ENCODE measurements around the gene GPR3. TPM values are rescaled to one million over a fixed set of nuclear protein-coding genes. Genes with fewer than 3 reads are reported as not detected.
"Not testable (repeated sequence)": the region's sequence is repeated elsewhere in the genome, so short reads cannot be mapped to it uniquely, and the experiment has no call there.

Gene GPR3
- total and polyA plus RNA-seq, 2 experiments from 2014 or later = 1.9 to 2.8 TPM

DNA sequence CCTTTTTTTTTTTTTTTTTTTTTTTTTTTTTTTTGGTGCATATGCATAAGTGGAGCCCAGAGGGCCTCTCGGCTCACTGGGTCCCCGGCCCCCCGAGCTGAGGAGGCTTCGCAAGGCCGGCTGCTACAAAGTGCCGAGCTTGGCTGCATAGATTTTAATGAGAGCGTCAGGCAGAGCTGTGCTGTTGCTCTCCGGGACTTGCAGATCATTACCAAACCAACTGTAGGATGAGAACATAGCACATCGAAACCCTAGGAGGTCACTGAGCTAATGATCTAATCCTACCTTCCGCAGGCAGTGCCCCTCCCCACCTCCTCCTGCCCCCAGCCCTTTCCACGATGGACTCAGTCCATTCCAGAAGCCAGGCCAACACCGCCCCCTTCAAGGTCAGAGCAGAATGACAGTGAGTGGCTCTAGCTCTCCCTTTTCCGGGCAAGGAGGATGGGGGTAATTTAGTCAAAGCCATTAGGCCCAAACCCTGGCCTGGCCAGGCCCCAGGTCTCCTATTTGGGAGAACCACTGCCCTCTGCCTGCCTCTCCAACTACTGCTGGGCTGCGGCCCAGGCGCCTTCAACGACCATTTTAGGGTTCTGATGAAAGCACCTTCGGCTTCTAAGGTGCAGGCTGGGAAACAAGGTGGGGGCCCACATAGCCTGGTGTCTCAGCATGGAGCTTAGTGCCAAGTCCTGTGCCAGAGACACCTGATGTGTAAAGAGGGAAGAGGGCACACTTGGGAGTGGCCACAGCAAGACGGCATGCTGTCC, 13.4 kb downstream of the GPR3 start:
- peaks cover 20% of the 10 kb centered on the region for H3K36me3 ChIP-seq
- H3K27ac ChIP-seq = peak overlapping the region; percentile 88
- peaks cover 19% of the 10 kb centered on the region for H3K4me1 ChIP-seq (ENCODE audit: low read depth)
- H3K9me3 ChIP-seq (ENCODE audit: low read depth); H3K27me3 ChIP-seq; DNase-seq (ENCODE audit: low read depth in 1 of 2, low spot score in 1 of 2); H3K4me3 ChIP-seq: not testable (repeated sequence)
- TF ChIP-seq, protein P1, sequence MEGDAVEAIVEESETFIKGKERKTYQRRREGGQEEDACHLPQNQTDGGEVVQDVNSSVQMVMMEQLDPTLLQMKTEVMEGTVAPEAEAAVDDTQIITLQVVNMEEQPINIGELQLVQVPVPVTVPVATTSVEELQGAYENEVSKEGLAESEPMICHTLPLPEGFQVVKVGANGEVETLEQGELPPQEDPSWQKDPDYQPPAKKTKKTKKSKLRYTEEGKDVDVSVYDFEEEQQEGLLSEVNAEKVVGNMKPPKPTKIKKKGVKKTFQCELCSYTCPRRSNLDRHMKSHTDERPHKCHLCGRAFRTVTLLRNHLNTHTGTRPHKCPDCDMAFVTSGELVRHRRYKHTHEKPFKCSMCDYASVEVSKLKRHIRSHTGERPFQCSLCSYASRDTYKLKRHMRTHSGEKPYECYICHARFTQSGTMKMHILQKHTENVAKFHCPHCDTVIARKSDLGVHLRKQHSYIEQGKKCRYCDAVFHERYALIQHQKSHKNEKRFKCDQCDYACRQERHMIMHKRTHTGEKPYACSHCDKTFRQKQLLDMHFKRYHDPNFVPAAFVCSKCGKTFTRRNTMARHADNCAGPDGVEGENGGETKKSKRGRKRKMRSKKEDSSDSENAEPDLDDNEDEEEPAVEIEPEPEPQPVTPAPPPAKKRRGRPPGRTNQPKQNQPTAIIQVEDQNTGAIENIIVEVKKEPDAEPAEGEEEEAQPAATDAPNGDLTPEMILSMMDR (IDR thresholded peaks at IDR 0.05; ENCODE audit: low read depth, low read length) = peak; percentile 8

DNA sequence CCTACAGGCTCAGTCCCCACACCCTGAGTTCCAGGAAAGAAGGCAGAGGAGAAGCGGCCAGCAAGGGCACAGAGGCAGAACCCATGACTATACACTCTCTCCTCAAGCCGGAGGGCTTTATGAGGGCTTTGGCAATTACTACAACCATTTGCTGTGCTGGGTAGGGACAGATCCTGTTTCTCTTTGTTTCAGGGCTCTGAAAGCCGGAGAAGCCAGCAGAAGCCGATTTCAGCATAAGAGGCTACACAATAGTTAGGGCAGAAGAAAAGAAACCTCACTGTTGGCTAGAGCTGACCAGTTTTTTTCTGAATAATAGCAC, 13.9 kb downstream of the GPR3 start:
- peaks cover 19% of the 10 kb centered on the region for H3K4me1 ChIP-seq (ENCODE audit: low read depth)
- no peaks in the 10 kb centered on the region for H3K9me3 ChIP-seq (ENCODE audit: low read depth)
- no peaks in the 10 kb centered on the region for H3K27me3 ChIP-seq
- H3K27ac ChIP-seq = peak overlapping the region; percentile 88
- TF ChIP-seq, protein P1 (IDR thresholded peaks at IDR 0.05; ENCODE audit: low read depth, low read length) = no peak
- DNase-seq (ENCODE audit: low read depth in 1 of 2, low spot score in 1 of 2) = no peak
- no peak overlapping the region for H3K4me3 ChIP-seq
- peaks cover 24% of the 10 kb centered on the region for H3K36me3 ChIP-seq

DNA sequence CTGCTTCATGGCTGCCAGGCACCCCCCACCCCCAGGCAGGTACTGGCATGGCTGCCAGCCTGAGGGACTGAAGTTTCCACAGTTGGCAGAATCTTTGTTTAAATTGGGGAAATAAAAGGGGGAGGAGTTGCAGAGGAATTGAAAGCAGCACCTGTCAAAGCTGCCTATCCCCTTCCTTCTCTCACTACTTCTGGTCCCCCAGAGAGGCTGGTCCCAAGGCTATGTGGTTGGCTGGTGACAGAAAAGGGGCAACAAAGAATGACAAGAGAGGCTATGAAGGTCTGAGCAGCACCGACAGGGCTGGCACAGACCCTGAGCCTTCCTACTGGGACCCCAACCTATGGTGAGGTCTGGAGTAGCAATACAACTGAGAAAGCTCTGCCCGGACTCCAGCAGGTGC, 14.4 kb downstream of the GPR3 start:
- H3K4me3 ChIP-seq; DNase-seq (ENCODE audit: low read depth in 1 of 2, low spot score in 1 of 2); H3K9me3 ChIP-seq (ENCODE audit: low read depth); H3K27me3 ChIP-seq: not testable (repeated sequence)
- H3K27ac ChIP-seq = peak overlapping the region; percentile 88
- peaks cover 26% of the 10 kb centered on the region for H3K36me3 ChIP-seq
- H3K4me1 ChIP-seq (ENCODE audit: low read depth) = peaks cover 19% of the 10 kb centered on the region

DNA sequence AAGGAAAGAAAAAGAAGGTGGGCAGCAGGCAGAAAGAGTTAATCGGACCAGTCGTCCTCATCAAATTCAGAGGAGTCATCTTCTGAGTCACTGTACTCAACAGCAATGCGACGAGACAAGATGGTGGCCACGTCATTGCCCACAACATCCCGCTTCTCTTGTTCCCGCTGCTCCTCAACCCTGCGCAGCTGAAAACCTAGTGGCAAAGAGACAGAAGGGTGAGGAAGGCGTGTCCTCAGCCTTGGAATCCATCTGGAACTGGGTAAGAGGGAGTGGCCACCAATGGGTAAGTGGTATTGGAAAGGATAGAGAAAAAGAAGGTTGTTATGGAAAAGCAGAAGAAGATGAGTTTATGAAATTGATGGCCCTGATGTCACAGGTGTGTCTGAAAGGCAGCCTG, 15.7 kb downstream of the GPR3 start:
- TF ChIP-seq, protein P1 (IDR thresholded peaks at IDR 0.05; ENCODE audit: low read depth, low read length) = no peak
- peaks cover 39% of the 10 kb centered on the region for H3K36me3 ChIP-seq

DNA sequence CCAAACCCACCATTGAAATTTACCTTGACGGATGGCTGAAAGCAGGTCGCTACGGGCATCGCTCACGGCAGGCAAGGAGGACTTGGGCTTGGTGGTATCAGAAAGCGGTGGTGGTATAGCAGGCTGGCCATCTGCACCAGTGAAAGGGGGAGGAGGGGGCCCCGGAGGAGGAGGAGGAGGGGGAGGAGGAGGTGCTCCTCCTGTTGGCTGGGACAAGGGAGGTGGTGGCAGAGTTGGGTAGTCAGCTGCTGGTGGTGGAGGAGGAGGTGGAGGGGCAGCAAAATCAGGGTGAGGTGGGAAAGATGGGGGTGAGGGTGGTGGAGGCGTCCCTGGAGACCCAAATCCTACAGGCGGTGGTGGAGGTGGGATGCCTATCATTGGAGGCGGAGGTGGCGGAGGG, 17.2 kb downstream of the GPR3 start:
- Histone ChIP-seq H3K27ac (no peak overlapping the region), H3K4me3 (no peak overlapping the region), H3K4me1 (ENCODE audit: low read depth) (peaks cover 9% of the 10 kb centered on the region), H3K36me3 (peaks cover 52% of the 10 kb centered on the region), H3K27me3 (no peaks in the 10 kb centered on the region), H3K9me3 (ENCODE audit: low read depth) (no peaks in the 10 kb centered on the region)
- TF ChIP-seq, protein P1 (IDR thresholded peaks at IDR 0.05; ENCODE audit: low read depth, low read length) = no peak
- no peak for DNase-seq (ENCODE audit: low read depth in 1 of 2, low spot score in 1 of 2)

More for the DNA sequence above, 15.7 kb downstream of the GPR3 start:
- H3K4me3 ChIP-seq = no peak overlapping the region
- DNase-seq (ENCODE audit: low read depth in 1 of 2, low spot score in 1 of 2) = no peak
- H3K27me3 ChIP-seq = no peaks in the 10 kb centered on the region
- H3K9me3 ChIP-seq (ENCODE audit: low read depth) = no peaks in the 10 kb centered on the region
- H3K27ac ChIP-seq = peak overlapping the region; percentile 22
- peaks cover 13% of the 10 kb centered on the region for H3K4me1 ChIP-seq (ENCODE audit: low read depth)

DNA sequence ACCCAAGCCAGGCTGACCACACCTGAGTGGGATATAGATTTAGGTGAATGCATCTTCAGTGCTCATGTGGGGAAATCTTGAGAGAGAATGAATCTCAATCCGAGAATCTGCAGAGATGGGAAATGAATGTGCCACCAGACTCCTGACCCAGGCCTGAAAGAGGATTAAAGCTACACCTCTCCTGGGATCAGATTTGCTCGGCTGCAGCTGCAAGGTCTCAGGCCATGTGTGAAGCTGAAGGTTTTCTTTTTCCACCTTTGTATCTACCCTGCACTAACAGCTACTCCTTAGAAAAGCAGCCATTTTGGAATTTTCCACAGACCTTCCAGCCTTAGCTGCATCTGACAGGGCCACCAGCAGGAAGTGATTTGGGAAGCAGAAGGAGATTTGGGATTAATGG, 18.3 kb downstream of the GPR3 start:
- Histone ChIP-seq H3K27ac (no peak overlapping the region), H3K36me3 (peaks cover 59% of the 10 kb centered on the region), H3K9me3 (ENCODE audit: low read depth) (no peaks in the 10 kb centered on the region), H3K27me3 (no peaks in the 10 kb centered on the region), H3K4me3 (no peak overlapping the region), H3K4me1 (ENCODE audit: low read depth) (peaks cover 2% of the 10 kb centered on the region)
- TF ChIP-seq, protein P1 (IDR thresholded peaks at IDR 0.05; ENCODE audit: low read depth, low read length) = no peak
- DNase-seq (ENCODE audit: low read depth in 1 of 2, low spot score in 1 of 2) = no peak
